ENCODE measurements around the gene AGBL3. TPM values are rescaled to one million over a fixed set of nuclear protein-coding genes. Genes with fewer than 3 reads are reported as not detected.

AGBL3 gene
- polyA plus RNA-seq, 2 of the 4 experiments (the other 2 are of a cell fraction) = 2.2 to 4.3 TPM

- no peak for TF ChIP-seq E2F6 (IDR thresholded peaks at IDR 0.05; ENCODE audit: borderline replicate concordance, low read depth)
- no peak for TF ChIP-seq MAZ (IDR thresholded peaks at IDR 0.05; ENCODE audit: borderline replicate concordance, low read depth, low read length)
These were observed 88.2 kb downstream of the AGBL3 start (continued) for GRCh38 chr7:135074531-135074930.

- WGBS (ENCODE audit: missing lambda C conversion rate) = 59% methylated on average over 3 of the region's 3 CpGs
- Histone ChIP-seq H3K4me3 (no peak overlapping the region), H3K9me3 (no peaks in the 10 kb centered on the region), H3K4me1 (no peaks in the 10 kb centered on the region), H3K27ac (no peak overlapping the region), H3K4me2 (no peak overlapping the region)
- FAIRE-seq = no peak
- ATAC-seq = no peak
- no peak for DNase-seq (ENCODE audit: low read depth in 1 of 2, low spot score in 1 of 2)
- TF ChIP-seq JUN (IDR thresholded peaks at IDR 0.05) (no peak), ZSCAN20 (CRISPR knock-in tag; IDR thresholded peaks at IDR 0.05) (no peak), RFX5 (IDR thresholded peaks at IDR 0.05) (no peak), HOXB13 (CRISPR knock-in tag; IDR thresholded peaks at IDR 0.05; ENCODE audit: low read depth) (no peak), PHF8 (IDR thresholded peaks at IDR 0.05; ENCODE audit: borderline replicate concordance, low read depth) (no peak), MAFK (IDR thresholded peaks at IDR 0.05; ENCODE audit: partially characterized antibody) (no peak), MAZ (IDR thresholded peaks at IDR 0.05; ENCODE audit: borderline replicate concordance, low read depth, low read length) (no peak), RCOR1 (IDR thresholded peaks at IDR 0.05; ENCODE audit: low read depth, low read length) (no peak), ELK1 (IDR thresholded peaks at IDR 0.05; ENCODE audit: low read depth, low read length) (no peak), NFE2L2 (conservative IDR thresholded peaks at IDR 0.05; ENCODE audit: low read length) (no peak), CTCF (IDR thresholded peaks at IDR 0.05) (no peak), USF2 (IDR thresholded peaks at IDR 0.05) (no peak), EHF (CRISPR knock-in tag; IDR thresholded peaks at IDR 0.05) (no peak), POLR2AphosphoS2 (conservative IDR thresholded peaks at IDR 0.05; ENCODE audit: low read length) (no peak), HES2 (IDR thresholded peaks at IDR 0.05) (no peak), HOXA7 (CRISPR knock-in tag; IDR thresholded peaks at IDR 0.05) (no peak), RNF2 (IDR thresholded peaks at IDR 0.05; ENCODE audit: borderline replicate concordance, low read depth) (no peak), CEBPB (IDR thresholded peaks at IDR 0.05) (no peak), HDAC2 (IDR thresholded peaks at IDR 0.05) (no peak)
- CTCF ChIA-PET = no interaction called here
- POLR2A ChIA-PET = no interaction called here
These were observed 89.4 kb downstream of the AGBL3 start for GRCh38 chr7:135075716-135076115.

GRCh38 chr7:135076882-135077281 lies 90.6 kb downstream of the AGBL3 start:
- FAIRE-seq (no peak), DNase-seq (ENCODE audit: low read depth in 1 of 2, low spot score in 1 of 2) (no peak), ATAC-seq (peak in 1 of 2 experiments; percentile 19; a peak in 1 of 6 replicates)
- WGBS (ENCODE audit: missing lambda C conversion rate) = 52% methylated on average over 4 of the region's 4 CpGs
- no peaks in the 10 kb centered on the region for H3K4me1 ChIP-seq
- no peak overlapping the region for H3K27ac ChIP-seq
- no peak for TF ChIP-seq CTCF (IDR thresholded peaks at IDR 0.05)
- TF ChIP-seq NFE2L2 (conservative IDR thresholded peaks at IDR 0.05; ENCODE audit: low read length) = no peak
- no peak for TF ChIP-seq CBX8 (IDR thresholded peaks at IDR 0.05)
- no peak for TF ChIP-seq GATA3 (IDR thresholded peaks at IDR 0.05; ENCODE audit: borderline replicate concordance)
- no peak for TF ChIP-seq MAZ (IDR thresholded peaks at IDR 0.05; ENCODE audit: borderline replicate concordance, low read depth, low read length)
- no peak for TF ChIP-seq USF2 (IDR thresholded peaks at IDR 0.05)
- TF ChIP-seq PHF8 (IDR thresholded peaks at IDR 0.05; ENCODE audit: borderline replicate concordance, low read depth) = no peak
- TF ChIP-seq FOSL2 (IDR thresholded peaks at IDR 0.05) = no peak
- TF ChIP-seq FOSL2 (CRISPR knock-in tag; IDR thresholded peaks at IDR 0.05) = no peak
- no peak for TF ChIP-seq RAD21 (conservative IDR thresholded peaks at IDR 0.05 in 1 of 2, IDR thresholded peaks at IDR 0.05 in 1 of 2)
- no peak overlapping the region for H3K4me3 ChIP-seq
- H3K4me2 ChIP-seq = no peak overlapping the region
- ChIA-PET CTCF (interaction anchor here (1.4 kb wide), 1 partner anchor 14 kb away, joined by 4 read pairs; no protein-coding TSS in a partner anchor), POLR2A (no interaction called here)
- no peaks in the 10 kb centered on the region for H3K9me3 ChIP-seq
